ENCODE measurements around the gene RSL24D1.
"Not testable (repeated sequence)": the region's sequence is repeated elsewhere in the genome, so short reads cannot be mapped to it uniquely, and the experiment has no call there.

RSL24D1 gene

DNA sequence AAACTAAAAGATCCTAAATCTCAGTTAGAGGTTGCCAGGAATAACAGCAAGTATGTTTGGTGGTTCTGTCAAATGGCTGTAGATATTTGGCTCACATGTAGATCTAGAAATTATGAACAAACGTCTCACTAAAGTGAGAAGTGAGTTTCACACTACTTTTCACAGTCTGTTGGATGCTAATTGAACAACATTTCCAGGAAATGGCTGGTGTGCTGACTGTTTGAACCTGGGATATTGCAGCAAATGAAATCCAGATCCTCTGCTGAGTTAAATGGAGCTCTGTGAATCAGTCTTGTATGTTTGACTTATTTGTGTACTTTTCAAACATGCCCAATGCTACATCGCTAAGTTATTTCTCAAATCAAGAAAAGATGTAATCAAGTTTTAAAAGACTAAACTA lies 21.3 kb upstream of the RSL24D1 start:
- DNase-seq (ENCODE audit: low read depth, low spot score), result no peak

DNA sequence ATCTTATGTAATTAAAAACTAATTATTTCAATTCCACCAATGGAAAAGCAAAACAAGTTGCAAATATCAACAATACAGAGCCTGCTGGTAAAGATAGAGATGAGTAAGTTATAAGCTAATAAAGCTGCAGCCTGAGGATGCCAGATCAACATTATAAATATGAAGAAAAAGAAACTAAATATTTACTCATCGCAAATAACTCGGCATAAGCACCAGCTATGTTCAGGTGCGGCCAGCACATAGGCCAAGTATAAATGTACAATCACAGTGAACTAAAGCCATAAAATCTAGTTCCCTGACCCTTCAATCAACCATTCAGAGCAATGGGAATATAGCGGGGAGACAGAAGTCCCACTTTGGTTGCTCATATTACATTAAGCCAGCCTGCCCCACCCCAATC lies 7.7 kb upstream of the RSL24D1 start:
- no peak for DNase-seq (ENCODE audit: low read depth, low spot score)

DNA sequence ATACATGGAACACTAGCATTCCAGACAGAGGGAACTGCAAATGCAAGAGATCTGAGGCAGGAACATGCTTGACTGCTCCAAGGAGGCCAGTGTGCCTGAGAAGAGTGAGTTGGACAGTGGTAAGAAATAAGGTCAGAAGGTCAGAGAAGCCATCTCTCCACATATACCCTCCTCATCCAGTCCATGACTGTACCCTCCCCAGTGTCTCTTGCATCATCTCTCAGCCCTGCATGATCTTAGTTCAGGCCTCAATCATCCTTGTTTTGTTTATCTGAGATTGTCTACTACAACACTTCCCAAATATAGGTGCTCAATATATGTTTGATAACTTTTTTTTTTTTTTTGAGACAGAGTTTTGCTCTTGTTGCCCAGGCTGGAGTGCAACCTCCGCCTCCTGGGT lies 5.5 kb upstream of the RSL24D1 start:
- DNase-seq (ENCODE audit: low read depth, low spot score), result no peak

DNA sequence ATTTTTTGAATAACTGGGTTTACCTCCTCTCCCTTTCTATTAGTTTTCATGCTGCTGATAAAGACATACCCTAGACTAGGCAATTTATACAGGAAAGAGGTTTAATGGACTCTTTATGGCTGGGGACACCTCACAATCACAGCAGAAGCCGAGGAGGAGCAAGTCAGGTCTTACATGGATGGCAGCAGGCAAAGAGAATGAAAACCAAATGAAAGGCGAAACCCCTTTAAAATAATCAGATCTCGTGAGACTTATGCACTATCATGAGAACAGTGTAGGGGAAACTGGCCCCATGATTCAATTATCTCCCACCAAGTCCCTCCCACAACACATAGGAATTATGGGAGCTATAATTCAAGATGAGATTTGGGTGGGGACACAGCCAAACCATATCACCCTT lies 2.0 kb upstream of the RSL24D1 start:
- no peak for DNase-seq (ENCODE audit: low read depth, low spot score)

DNA sequence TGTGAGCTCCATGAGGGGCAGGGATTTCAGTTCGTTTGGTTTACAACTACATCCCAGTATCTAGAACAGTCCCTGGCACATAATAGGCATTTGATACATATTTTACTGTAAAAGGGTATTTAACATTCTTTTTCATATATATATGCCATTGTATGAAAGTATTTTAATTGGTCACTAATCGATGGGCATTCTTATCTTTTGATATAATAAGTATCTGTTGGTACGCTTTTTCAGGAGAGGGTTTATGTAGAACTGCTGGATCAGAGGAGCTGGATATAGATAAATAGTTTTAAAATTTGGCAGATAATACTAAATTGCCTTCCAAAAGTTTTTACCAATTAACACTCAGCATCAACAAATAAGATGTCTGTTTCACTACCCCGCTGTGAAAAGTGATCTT lies 978 bp upstream of the RSL24D1 start:
- DNase-seq (ENCODE audit: low read depth, low spot score), result no peak

DNA sequence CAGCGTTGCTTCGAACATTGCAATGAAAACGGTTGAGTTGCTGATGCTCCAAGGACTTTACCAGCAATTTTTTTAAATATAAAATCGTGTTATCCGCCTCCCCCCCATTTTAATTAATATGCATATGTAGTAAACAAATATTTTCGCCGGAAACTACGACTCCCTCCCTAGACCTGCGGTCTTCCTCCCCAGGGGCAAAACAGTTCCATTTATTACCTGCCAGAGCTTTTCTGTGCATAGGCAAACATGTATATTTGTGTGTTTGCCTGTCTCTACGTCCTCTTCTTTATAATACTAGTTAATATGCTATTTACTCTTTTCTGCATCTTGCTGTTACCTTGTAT lies 593 bp upstream of the RSL24D1 start:
- DNase-seq (ENCODE audit: low read depth, low spot score), result no peak

DNA sequence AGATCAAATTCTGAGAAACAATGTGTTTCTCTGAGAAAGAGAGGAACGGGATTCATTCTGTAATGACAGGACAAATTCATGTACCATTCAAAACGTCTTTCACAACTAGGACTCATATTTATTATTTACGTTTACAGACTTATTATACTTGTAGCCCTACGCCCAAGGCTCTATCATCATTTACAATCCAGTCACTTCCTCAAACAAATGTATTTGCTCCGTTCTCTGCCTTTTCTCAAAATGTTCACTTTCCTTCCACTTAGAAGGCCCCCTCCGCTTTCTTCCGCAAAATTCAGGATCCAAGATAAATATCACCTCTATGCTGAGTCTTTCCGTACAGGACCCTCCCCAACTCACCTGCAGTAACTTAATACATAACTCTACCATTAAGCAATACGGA lies 745 bp downstream of the RSL24D1 start:
- no peak for DNase-seq (ENCODE audit: low read depth, low spot score)

DNA sequence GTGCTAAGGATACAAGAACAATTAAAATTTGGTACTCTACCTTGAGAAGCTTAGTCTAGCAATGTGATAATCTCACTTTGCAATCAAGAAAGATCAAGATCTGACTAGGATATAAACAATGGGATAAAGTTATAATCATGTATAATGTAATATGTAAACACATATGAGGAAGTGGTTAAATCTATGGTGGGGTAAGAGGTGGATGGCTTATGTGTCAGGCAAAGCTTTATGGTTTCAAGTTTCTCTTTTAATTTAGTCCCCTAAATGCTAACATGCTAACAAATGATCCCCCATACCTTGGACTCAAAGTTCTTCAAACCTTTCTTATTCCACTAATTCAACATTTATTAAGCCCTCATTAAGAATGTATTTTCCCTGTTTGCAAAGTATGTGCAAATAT lies 2.5 kb downstream of the RSL24D1 start:
- no peak for DNase-seq (ENCODE audit: low read depth, low spot score)

DNA sequence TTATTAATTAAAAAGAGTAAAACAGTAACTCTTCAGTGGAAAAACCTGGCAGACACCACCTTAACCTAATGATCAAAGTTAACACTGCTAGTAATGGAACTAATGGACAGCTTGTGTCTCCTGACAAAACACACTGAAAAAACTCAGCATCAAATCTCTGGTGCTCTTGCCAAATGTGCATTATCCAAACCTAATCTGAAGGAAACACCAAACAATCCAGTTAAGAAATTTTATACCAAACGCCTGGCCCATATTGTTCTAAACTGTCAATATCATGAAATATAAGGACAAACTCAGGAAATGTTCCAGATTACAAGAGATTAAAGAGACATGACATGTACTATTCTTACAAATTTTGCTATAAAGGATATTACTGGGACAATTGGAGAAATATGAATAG lies 10.4 kb downstream of the RSL24D1 start:
- DNase-seq (ENCODE audit: low read depth, low spot score), result no peak

DNA sequence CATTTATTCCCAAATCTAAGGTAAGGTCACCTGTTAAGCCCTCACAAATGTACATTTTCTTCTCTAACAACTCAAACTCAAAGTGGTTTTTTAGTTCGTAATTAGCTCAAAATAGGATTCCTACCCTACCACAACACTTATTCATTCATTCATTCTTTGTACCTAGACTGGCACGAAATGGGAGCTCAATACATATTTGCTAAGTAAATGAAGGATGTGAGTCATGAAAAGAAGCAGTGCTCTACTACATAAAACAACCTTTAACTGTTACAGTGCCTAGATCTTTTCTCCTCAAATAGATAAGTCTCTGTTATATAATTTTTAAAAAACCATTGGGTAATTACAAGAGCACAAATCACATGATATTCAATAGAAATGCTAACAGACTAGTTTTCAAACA lies 13.1 kb downstream of the RSL24D1 start:
- no peak for DNase-seq (ENCODE audit: low read depth, low spot score)

DNA sequence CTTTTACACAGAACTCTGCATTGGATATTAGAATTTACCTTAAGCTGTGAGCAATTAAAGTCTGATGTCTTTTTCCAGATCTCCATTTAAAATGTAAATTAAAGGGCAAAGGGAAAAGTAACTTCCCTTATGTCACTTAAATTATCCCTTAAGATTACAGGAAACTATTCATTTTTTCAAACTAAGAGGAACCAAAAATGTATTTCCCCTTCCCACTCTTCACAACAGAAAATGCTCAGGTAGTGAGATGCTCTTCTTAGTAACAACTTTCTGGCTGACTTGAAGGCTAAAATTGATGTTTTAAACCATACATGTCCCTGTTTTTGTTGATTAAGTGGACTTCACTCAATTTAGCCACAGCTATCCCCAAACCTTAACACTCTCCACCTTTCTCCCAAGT lies 17.6 kb downstream of the RSL24D1 start:
- DNase-seq (ENCODE audit: low read depth, low spot score), result no peak

DNA sequence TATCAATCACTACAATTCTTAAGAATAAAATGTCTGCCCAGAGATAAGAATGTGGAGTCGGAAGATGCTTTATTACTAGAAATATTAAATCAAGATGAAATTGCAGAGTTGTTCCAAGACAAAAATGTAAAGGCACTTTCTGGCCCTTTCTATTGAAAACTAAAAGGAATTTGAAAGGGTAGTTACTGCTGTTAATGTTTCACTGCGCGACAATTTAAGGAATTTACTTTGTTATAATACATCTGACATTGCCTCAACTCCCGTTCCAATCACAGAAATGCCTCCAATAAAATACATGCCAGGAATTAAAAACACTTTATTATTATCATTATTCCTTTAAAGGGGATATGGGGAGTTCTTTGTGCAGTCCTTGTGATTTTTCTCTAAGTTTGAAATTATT lies 26.4 kb downstream of the RSL24D1 start:
- DNase-seq (ENCODE audit: low read depth, low spot score), result no peak

DNA sequence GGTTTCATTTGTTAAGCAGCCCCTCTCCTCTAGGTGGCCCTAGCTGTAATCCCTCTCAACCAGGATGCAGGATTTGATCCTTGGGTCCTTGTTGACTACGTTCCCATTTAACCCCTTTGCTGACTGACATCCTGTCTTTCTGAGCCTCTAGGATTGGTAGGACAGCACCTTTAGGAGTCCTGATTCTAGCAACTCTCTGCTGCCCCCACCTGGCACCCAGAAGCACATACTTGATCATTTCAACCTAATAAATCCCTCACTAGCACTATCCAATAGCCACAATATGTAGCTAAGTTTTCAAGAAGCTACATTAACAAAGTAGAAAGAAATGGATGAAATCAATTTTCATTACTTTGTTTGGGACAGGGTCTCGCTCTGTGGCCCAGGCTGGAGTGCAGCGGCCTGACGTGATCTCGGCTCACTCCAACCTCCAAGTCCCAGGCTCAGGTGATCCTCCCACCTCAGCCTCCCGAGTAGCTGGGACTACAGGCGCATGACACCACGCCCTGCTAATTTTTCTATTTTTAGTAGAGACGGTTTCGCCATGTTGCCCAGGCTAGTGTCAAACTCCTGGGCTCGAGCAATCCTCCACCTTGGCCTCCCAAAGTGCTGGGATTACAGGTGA lies 28.3 kb downstream of the RSL24D1 start:
- DNase-seq (ENCODE audit: low read depth, low spot score), result peak; percentile 97

DNA sequence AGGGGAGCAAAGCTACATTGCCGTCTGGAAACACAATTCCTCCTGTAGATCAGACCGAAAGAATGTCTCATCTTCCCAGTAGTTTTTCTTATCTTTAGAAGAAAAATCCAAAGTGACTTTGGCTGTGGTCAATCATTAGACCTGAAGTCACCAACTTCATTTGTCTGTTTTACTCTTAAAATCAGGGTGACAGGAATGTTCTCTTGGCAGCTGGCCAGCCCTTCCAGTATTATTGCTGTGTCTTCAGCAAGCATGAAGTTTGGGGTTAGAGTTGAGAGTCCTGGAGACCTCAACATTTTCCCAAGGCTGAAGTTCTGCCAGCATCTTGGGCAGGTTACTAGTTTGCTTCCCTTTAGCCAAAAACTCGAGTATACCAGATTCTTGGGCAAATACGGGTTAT lies 32.5 kb downstream of the RSL24D1 start:
- DNase-seq (ENCODE audit: low read depth, low spot score), result no peak

DNA sequence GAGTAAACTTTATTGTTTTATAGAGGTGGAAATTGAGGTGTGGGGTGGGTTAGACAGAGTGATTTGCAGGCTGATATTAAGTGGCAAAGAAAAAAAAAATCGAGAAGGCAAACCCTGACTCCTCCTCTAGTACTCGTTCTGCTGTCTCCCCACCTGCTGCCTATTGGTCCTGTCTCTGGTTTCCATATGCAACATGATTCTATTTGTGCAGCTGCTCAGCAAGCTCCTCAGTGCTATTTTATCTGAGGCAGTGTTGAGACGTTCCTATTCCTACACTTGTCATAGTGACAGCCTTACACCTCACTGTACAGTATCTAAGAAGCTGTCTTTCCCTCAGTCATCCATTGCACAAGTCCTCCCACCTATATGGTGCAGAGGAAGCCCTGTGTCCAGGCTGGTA lies 45.1 kb downstream of the RSL24D1 start:
- DNase-seq (ENCODE audit: low read depth, low spot score), result no peak

DNA sequence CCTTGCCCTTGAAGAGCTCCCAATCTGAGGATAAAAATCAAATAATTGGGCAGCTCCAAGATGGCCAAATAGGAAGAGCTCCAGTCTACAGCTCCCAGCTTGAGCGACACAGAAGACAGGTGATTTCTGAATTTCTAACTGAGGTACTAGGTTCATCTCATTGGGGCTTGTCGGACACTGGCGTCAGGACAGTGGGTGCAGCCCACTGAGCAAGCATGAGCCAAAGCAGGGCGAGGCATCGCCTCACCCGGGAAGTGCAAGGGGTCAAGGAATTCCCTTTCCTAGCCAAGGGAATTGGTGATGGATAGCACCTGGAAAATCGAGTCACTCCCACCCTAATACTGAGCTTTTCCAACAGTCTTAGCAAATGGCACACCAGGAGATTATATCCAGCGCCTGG lies 53.6 kb downstream of the RSL24D1 start:
- DNase-seq (ENCODE audit: low read depth, low spot score), result not testable (repeated sequence)

DNA sequence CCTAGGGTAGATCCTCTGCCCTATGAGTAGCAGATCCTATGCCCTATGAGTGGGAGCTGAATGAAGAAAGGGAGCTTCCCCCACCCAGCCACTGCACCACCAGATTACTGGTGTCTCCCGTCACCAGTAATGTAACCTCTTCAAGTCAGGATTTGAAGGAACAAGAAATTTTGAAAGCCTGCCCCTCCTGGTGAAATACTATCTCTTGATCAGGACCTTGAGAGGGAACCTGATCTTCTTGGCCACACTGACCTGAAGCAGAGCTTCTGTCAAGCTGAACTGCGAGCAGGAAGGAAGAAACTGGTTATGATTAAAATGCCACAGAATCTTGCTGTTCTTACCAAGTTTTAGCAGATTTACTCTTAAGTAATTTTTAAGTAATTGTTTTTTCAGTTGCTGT lies 62.8 kb downstream of the RSL24D1 start:
- DNase-seq (ENCODE audit: low read depth, low spot score), result no peak

DNA sequence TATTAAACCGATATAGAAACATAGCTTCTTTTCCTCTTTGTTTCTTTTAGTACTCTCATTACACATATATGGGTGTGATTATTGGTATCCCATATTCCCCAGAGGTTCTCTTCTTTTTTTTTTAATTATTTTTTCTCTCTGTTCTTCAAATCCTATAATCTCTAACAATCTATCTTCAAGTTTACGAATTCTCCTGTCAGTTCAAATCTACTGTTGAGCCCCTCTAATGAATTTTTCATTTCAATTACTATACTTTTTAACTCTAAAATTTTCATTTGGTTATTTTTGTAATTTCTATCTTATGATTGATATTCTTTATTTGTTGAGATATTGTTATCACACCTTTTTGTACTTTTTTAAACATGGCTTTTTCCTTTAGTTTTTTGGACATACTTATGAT lies 64.1 kb downstream of the RSL24D1 start:
- no peak for DNase-seq (ENCODE audit: low read depth, low spot score)
